HG03159 (cell line): Measurements from ENCODE around the gene LEKR1.
"Not testable (repeated sequence)": the region's sequence is repeated elsewhere in the genome, so short reads cannot be mapped to it uniquely, and the experiment has no call there.

Experiments used
- ATAC-seq: cut with Tn5 transposase; IDR thresholded peaks from one replicate; pipeline ENCODE4 v1.9.1; 2021; ENCODE audit warnings: mild to moderate bottlenecking, moderate library complexity; ENCODE audit not compliant: unreplicated experiment

The LEKR1 gene

GRCh38 chr3:156834435-156834834, 8.3 kb downstream of the LEKR1 start:
- ATAC-seq: no peak

DNA sequence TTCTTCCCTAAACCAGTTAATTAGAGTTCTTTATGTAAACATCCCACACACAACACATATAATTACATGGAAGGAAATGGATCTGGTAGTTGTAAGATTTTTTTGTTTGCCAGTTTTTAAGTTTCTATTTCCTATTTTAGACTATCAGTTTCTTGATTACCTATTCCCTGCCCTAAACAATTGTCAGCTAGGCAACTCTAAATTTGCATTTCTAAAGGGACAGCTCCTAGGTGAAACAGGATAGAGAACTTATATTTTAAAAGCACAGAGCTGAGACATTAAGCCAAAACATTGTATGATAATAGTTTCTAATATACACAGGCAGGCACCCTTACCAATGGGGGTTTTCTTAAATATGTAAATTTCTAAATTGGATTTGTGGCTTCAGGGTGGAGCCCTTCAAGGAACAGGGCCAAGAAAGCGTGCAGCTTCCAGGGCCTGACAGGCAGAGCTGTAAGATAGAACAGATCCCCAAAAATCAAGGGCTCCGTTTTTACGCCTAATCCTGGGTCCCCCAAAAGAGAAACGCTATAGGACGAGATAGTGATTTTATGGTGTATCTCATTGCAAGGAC, 8.9 kb downstream of the LEKR1 start:
- ATAC-seq: no peak

GRCh38 chr3:156836701-156837100, 10.5 kb downstream of the LEKR1 start:
- no peak for ATAC-seq

GRCh38 chr3:156837115-156837514, 11.0 kb downstream of the LEKR1 start:
- ATAC-seq: no peak

DNA sequence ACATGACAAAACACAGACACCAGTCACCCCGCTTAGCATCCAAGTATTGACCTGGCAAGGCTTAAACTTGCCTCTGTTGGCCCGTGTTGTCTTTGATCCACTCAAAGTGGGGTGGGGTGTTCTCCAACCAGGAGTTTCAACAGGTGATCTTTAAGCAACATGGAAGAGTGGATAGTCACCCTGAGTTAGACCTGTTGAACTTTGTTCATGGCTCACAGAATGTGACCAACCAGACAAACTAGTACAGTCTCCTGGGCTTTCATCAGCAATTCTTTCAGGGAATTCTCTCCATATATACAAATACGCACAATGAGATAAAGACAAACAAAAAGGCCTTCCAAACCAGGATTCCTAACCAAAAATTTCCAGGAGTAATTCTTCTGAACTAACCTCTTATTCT, 11.9 kb downstream of the LEKR1 start:
- ATAC-seq: no peak

- ATAC-seq: no peak
Measured at GRCh38 chr3:156840826-156841689, 14.9 kb downstream of the LEKR1 start.

DNA sequence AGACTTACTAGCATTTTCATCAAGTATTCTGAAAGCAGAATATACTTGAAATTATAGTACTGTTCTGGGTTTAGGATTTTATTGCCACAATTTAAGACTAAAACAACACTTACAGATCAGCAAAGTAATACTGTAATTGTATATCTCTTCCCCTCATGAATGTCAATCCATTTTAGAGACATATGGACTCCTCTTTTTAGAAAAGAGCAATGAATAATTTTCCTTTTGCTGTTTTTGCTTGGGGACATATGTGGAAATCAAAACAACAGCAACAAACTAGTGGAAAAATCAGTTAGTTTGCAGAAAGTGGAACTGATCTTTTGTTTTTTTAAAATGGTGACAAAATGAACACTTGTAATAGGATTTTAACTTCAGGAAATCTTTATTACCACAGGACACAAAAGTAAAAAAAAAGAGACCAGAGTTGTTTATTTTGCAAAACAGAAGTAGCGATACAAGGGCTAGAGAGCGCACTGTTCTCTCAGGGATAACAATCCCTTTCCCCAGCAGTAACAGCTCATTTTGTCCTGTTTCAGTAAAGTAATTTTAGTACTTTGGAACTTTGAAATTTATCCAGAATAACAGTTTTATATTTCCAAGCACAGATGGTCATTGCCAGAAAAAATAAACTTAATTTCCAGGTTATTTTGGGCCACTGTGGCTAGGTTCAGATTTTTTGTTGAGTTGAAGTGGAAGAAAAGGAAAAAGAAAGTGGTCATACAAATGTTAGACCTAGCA, 17.1 kb downstream of the LEKR1 start:
- no peak for ATAC-seq

DNA sequence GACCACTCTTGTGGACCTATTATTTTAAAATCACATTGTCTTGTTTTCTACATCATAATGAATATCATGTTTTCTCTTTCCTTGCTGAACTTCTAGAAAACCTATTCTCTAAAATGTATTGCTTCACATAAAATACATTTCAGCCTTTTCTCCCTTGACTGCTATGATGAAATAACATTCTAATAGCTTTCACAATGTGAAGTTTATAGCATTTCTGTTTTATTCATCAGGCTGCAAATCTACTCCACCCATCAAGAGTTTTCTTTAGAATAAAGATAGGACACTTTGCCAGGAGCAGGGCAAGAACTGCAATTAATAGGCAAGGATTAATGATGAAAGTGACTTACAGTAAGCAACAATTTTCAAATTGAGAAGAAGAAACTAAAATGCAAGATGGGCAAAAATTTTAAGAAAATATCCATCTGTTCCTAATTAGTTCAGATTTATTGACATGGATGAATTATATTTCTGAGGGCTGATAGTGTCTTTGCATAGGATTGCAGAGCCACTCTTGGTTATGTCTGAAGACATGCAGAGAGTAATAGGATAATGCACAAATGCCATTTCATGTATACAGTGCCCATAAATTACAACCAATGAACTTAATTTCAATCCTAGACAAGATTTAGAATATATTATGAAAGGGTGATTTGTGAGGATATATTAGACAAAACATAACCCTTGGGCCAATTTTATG, 21.7 kb downstream of the LEKR1 start:
- no peak for ATAC-seq

GRCh38 chr3:156859578-156859977, 33.4 kb downstream of the LEKR1 start:
- ATAC-seq: peak; percentile 99

- no peak for ATAC-seq
Measured at GRCh38 chr3:156860873-156861272, 34.7 kb downstream of the LEKR1 start.

DNA sequence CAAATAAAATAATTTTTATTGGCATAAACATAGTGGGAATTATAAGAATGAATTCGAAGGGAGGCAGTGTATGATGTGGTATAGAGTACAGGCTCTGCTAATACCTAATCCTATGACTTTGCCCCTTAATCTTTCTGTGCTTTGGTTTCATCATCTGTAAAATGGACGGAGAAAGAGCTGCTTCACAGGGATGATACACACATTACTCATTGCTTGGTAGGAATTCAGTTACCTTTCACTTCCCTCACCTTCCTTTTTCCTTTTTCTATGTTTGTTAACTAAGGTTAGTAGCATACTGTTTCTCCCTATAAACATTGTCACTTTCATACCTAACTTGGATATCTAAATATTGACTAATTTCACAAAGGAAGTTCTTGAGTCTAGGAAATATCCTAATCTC, 36.2 kb downstream of the LEKR1 start:
- no peak for ATAC-seq

DNA sequence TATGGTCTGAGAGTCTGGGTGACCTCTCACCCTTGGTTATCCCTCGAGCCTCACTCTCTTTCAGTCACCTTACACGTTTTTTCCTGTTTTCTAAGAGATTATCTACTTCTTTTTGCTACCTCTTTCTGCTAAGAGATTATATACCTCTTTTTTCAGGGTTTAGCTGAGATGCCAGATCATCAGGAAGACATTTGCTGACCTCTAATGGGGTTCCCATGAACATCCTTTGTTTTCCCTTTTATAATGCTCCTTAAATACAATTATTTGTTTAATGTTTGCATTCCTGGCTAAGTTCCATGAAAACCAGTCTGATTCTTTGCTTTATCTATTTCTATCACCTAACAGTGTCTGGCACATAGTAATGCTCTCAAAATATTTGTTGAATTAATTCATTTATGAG, 39.6 kb downstream of the LEKR1 start:
- no peak for ATAC-seq

GRCh38 chr3:156867174-156867573, 41.0 kb downstream of the LEKR1 start:
- ATAC-seq: no peak

- ATAC-seq: no peak
Measured at GRCh38 chr3:156867920-156868319, 41.8 kb downstream of the LEKR1 start.

DNA sequence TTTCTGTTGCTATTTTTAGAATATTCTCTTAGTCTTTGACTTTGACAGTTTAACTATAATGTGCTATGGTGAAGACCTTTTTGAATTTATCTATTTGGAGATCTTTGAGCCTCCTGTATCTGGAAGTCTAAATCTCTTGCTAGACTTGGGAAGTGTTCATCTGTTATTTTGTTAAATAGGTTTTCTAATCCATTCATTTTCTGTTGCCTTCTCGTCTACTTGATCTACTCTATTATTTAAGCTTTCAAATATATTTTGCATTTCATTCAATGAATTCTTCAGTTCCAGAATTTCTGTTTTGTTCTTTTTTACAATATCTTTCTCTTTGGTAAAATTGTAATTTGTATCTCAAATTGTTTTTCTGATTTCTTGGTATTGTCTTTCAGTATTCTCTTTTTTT, 47.8 kb downstream of the LEKR1 start:
- no peak for ATAC-seq

DNA sequence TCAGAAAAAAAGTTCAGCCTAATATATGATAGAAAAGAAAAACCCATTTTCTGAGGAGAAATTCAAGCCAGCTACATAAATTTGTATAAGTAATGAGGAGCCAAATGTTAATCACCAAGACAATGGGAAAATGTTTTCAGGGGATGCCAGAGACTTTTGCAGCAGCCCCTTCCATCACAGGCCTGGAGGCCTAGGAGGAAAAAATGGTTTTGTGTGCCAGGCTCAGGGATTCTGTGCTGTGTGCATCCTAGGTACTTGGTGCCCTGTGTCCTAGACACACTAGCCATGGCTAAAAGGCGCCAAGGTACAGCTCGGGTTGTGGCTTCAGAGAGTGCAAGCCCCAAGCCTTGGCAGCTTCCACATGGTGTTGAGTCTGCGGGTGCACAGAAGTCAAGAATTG, 53.3 kb downstream of the LEKR1 start:
- not testable (repeated sequence) for ATAC-seq

- no peak for ATAC-seq
Measured at GRCh38 chr3:156885761-156886160, 59.6 kb downstream of the LEKR1 start.

GRCh38 chr3:156888176-156888575, 62.0 kb downstream of the LEKR1 start:
- ATAC-seq: no peak

GRCh38 chr3:156888576-156888975, 62.4 kb downstream of the LEKR1 start:
- ATAC-seq: no peak

DNA sequence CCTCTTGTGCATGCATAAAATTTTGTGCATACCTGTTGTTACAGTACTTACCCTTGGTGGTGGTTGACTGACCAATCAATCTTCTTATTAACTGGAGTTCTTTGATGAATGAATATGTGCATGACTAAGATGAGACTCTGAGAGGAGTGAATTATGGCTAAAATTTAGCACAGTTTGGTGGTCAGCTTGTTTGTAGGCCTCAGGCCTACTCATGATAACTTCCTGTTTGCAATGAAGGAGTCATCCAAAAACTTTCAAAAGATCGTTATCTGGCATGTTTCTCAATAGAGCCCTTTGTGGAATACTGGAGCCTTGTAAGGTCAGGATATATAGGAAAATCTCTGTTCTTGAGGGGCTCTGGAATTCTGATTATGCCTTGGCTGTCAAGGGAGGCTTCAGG, 66.5 kb downstream of the LEKR1 start:
- ATAC-seq: no peak

- ATAC-seq: not testable (repeated sequence)
Measured at GRCh38 chr3:156895374-156895773, 69.2 kb downstream of the LEKR1 start.
